Measurements from ENCODE around the gene ST3GAL6. TPM values are rescaled to one million over a fixed set of nuclear protein-coding genes. Genes with fewer than 3 reads are reported as not detected.

The ST3GAL6 gene
- total and polyA plus RNA-seq, 8 donors = 10.9 to 30.8 (median 18.8) TPM

GRCh38 chr3:98807561-98807960, 44.4 kb downstream of the ST3GAL6 start:
- no peak overlapping the region for H3K4me3 ChIP-seq
- H3K27me3 ChIP-seq = no peaks in the 10 kb centered on the region
- DNase-seq (no peak), ATAC-seq (no peak)
- H3K36me3 ChIP-seq = peaks cover 0 to 21% of the 10 kb centered on the region in 2 donors
- H3K27ac ChIP-seq = no peak overlapping the region
- H3K4me1 ChIP-seq = peaks cover 0 to 7% of the 10 kb centered on the region in 2 donors
- intact Hi-C loops (cut with DNase I) = loop anchor here in 1 of 2 donors (5.0 kb wide), 1 partner anchor 205 kb away; no protein-coding TSS in a partner anchor
- no peak for TF ChIP-seq CTCF (IDR thresholded peaks at IDR 0.05)
- H3K9me3 ChIP-seq = no peaks in the 10 kb centered on the region

GRCh38 chr3:98808071-98808470, 44.9 kb downstream of the ST3GAL6 start:
- no peak overlapping the region for H3K4me3 ChIP-seq
- no peak overlapping the region for H3K27ac ChIP-seq
- no peaks in the 10 kb centered on the region for H3K27me3 ChIP-seq
- H3K36me3 ChIP-seq = peaks cover 0 to 21% of the 10 kb centered on the region in 2 donors
- ATAC-seq (no peak), DNase-seq (no peak)
- no peaks in the 10 kb centered on the region for H3K9me3 ChIP-seq
- H3K4me1 ChIP-seq = peaks cover 0 to 7% of the 10 kb centered on the region in 2 donors
- intact Hi-C loops (cut with DNase I) = loop anchor here in 1 of 2 donors (5.0 kb wide), 1 partner anchor 206 kb away; no protein-coding TSS in a partner anchor
- TF ChIP-seq CTCF (IDR thresholded peaks at IDR 0.05) = no peak

- intact Hi-C loops (cut with DNase I) = loop anchor here in 1 of 2 donors (5.0 kb wide), 1 partner anchor 207 kb away; no protein-coding TSS in a partner anchor
These were observed 46.4 kb downstream of the ST3GAL6 start for GRCh38 chr3:98809557-98809956.

GRCh38 chr3:98811048-98811447, 47.9 kb downstream of the ST3GAL6 start:
- no peak for TF ChIP-seq CTCF (IDR thresholded peaks at IDR 0.05)
- intact Hi-C loops (cut with DNase I) = no loop called here
- peak; percentile 47 for ATAC-seq
- Histone ChIP-seq H3K9me3 (no peaks in the 10 kb centered on the region), H3K27me3 (no peaks in the 10 kb centered on the region), H3K36me3 (peaks cover 0 to 14% of the 10 kb centered on the region in 2 donors), H3K4me1 (peaks cover 0 to 7% of the 10 kb centered on the region in 2 donors), H3K27ac (no peak overlapping the region), H3K4me3 (no peak overlapping the region)
- DNase-seq = no peak

More at GRCh38 chr3:98809557-98809956, 46.4 kb downstream of the ST3GAL6 start:
- TF ChIP-seq CTCF (IDR thresholded peaks at IDR 0.05) = no peak
- H3K4me3 ChIP-seq = no peak overlapping the region
- peak in 1 of 4 donors; percentile 13 for DNase-seq
- ATAC-seq = peak; percentile 29
- H3K27ac ChIP-seq = no peak overlapping the region
- H3K4me1 ChIP-seq = peaks cover 0 to 7% of the 10 kb centered on the region in 2 donors
- H3K36me3 ChIP-seq = peaks cover 0 to 21% of the 10 kb centered on the region in 2 donors
- no peaks in the 10 kb centered on the region for H3K27me3 ChIP-seq
- H3K9me3 ChIP-seq = no peaks in the 10 kb centered on the region

GRCh38 chr3:98812851-98813374, 49.8 kb downstream of the ST3GAL6 start:
- peak; percentile 62 to 69 for TF ChIP-seq CTCF (IDR thresholded peaks at IDR 0.05)

More at GRCh38 chr3:98812851-98813374, 49.8 kb downstream of the ST3GAL6 start:
- H3K4me1 ChIP-seq = peaks cover 0 to 7% of the 10 kb centered on the region in 2 donors
- H3K27ac ChIP-seq = no peak overlapping the region
- H3K36me3 ChIP-seq = no peaks in the 10 kb centered on the region
- no peaks in the 10 kb centered on the region for H3K9me3 ChIP-seq
- DNase-seq = peak in 3 of 4 donors; percentile 13 to 43 (median 15)
- no peak overlapping the region for H3K4me3 ChIP-seq
- ATAC-seq = peak; percentile 81
- H3K27me3 ChIP-seq = no peaks in the 10 kb centered on the region
- intact Hi-C loops (cut with DNase I) = no loop called here

All from left lung (tissue), 10 donors.